LoVo (cell line): ENCODE results near the gene ESPNL.
"Not testable (repeated sequence)": the region's sequence is repeated elsewhere in the genome, so short reads cannot be mapped to it uniquely, and the experiment has no call there.

Experiments used
- DNase-seq: peaks from one replicate; pipeline ENCODE4 v3.0.0-alpha.2; 2016; ENCODE audit warnings: low spot score

The ESPNL gene

GRCh38 chr2:238169708-238170251 lies 69.6 kb downstream of the ESPNL start:
- no peak for DNase-seq

GRCh38 chr2:238170386-238171071 lies 70.4 kb downstream of the ESPNL start:
- no peak for DNase-seq

DNA sequence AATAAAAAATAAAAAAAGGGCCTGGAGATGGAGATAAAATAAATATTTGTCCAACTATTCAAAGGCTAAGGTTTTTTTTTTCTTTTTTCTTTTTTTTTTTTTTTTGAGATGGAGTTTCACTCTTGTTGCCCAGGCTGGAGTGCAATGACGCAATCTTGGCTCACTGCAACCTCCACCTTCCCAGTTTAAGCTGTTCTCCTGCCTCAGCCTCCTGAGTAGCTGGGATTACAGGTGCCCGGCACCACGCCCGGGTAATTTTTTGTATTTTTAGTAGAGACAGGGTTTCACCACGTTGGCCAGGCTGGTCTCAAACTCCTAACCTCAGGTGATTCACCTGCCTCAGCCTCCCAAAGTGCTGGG lies 70.9 kb downstream of the ESPNL start:
- DNase-seq = not testable (repeated sequence)

DNA sequence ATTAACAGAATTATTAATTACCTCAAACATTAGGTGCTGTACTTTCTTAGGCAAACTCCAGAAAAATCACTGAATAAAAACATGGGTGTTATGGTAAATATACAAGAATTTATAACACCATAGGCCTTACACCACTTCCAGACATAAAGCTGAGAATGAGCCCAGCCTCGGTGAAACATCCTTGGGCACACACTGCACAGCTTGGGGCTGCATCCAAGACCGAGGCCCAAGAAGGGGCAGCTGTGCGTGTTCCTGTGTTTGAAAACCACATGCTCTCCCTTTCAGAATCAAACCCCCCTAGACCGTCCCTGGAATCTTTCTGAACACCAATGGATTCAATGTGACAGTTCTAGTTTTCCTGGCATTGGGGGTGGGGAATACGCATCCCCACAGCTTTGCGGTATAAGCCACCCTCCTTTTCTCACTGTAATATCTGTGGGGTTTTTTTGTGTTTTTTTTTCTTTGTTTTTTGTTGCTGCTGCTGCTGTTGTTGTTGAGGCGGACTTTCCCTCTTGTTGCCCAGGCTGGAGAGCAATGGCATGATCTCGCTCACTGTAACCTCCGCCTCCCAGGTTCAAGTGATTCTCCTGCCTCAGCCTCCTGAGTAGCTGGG lies 71.5 kb downstream of the ESPNL start:
- DNase-seq = no peak

GRCh38 chr2:238172439-238172838 lies 72.3 kb downstream of the ESPNL start:
- DNase-seq = no peak

DNA sequence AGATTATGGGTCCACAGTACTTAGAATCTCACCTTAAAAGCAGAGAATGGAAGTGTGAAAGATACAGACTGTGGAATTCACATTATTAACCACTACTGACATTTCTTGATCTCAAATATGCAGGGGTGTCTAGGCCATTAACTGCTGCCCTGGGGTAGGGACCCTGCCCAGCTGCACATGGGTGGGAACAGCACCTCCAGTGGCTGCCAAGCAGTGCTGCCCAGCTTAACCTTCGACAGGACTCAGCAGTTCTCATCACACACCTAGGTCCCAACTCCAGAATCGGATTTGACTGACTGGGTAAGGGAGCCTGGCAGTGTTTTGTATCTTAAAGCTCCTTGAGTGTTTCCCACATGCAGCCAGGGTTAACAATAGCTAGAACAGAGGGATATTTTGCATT lies 73.6 kb downstream of the ESPNL start:
- no peak for DNase-seq

DNA sequence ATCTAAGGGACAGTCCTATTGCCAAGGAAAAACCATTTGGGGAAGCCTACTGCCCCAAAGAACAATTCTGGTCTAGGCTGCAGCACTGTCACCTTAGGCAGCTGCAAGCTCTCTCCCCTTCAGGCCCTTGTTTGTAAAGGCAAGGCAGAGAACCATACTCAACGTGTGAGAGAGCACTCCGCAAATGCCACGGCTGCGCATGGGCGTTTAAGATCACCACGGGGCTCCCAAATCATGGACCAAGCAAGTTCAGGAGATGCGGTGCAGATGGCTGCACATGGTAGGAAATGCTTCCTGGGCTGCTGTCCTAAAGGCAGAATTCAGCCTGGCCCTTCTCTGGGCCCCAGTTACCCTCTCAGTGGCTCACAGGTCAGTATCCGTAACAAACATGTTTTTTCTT lies 74.2 kb downstream of the ESPNL start:
- DNase-seq = no peak

- no peak for DNase-seq
Measured at GRCh38 chr2:238174701-238175100, 74.6 kb downstream of the ESPNL start.

GRCh38 chr2:238176613-238177012 lies 76.5 kb downstream of the ESPNL start:
- no peak for DNase-seq

- no peak for DNase-seq
Measured at GRCh38 chr2:238180554-238180953, 80.4 kb downstream of the ESPNL start.

DNA sequence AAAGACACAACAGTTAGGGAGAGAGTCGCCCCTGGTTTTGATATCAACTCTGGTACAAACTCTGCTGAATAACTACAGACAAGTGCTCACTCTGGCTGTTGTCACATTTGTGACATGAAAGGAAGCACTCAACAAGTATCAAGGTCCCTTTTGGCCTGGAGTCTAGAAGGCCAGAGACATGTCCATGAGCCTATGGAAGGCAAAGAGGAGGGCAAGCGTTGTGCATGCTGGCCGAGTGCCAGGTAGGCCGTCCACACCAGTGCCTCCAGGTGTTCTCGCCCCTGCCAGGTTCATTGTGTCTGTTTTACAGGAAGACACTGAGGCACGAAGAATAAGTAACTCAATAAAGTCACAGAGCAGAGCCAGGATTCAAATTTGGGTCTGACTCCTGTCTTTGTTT lies 82.2 kb downstream of the ESPNL start:
- no peak for DNase-seq
